Measurements from ENCODE around the gene NLRC3. TPM values are rescaled to one million over a fixed set of nuclear protein-coding genes. Genes with fewer than 3 reads are reported as not detected.
"Not testable (repeated sequence)": the region's sequence is repeated elsewhere in the genome, so short reads cannot be mapped to it uniquely, and the experiment has no call there.

Gene NLRC3, protein sequence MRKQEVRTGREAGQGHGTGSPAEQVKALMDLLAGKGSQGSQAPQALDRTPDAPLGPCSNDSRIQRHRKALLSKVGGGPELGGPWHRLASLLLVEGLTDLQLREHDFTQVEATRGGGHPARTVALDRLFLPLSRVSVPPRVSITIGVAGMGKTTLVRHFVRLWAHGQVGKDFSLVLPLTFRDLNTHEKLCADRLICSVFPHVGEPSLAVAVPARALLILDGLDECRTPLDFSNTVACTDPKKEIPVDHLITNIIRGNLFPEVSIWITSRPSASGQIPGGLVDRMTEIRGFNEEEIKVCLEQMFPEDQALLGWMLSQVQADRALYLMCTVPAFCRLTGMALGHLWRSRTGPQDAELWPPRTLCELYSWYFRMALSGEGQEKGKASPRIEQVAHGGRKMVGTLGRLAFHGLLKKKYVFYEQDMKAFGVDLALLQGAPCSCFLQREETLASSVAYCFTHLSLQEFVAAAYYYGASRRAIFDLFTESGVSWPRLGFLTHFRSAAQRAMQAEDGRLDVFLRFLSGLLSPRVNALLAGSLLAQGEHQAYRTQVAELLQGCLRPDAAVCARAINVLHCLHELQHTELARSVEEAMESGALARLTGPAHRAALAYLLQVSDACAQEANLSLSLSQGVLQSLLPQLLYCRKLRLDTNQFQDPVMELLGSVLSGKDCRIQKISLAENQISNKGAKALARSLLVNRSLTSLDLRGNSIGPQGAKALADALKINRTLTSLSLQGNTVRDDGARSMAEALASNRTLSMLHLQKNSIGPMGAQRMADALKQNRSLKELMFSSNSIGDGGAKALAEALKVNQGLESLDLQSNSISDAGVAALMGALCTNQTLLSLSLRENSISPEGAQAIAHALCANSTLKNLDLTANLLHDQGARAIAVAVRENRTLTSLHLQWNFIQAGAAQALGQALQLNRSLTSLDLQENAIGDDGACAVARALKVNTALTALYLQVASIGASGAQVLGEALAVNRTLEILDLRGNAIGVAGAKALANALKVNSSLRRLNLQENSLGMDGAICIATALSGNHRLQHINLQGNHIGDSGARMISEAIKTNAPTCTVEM
- total RNA-seq = 1.0 TPM
- long read RNA-seq = 0 reads

GRCh38 chr16:3577302-3577752, at the start of gene NLRC3:
Gene NLRC3 (minus strand): TSS chr16:3577403. CDS start chr16:3565036, 12,367 bp downstream.
- DNase-seq (ENCODE audit: missing footprints) (no peak), ATAC-seq (no peak)
- intact Hi-C loops (cut with DNase I) = no loop called here

- ATAC-seq = no peak
- intact Hi-C loops (cut with DNase I) = no loop called here
Observed at GRCh38 chr16:3625911-3626732, 48.9 kb upstream of the NLRC3 start.

GRCh38 chr16:3625331-3625730, 48.1 kb upstream of the NLRC3 start:
- intact Hi-C loops (cut with DNase I) = no loop called here
- ATAC-seq (no peak), DNase-seq (ENCODE audit: missing footprints) (no peak)

More at GRCh38 chr16:3625911-3626732, 48.9 kb upstream of the NLRC3 start:
- DNase-seq (ENCODE audit: missing footprints) = no peak

- no peak for ATAC-seq
- intact Hi-C loops (cut with DNase I) = no loop called here
- DNase-seq (ENCODE audit: missing footprints) = no peak
Observed at GRCh38 chr16:3623642-3624041, 46.4 kb upstream of the NLRC3 start.

- intact Hi-C loops (cut with DNase I) = no loop called here
Observed at GRCh38 chr16:3618769-3619141, 41.6 kb upstream of the NLRC3 start.

DNA sequence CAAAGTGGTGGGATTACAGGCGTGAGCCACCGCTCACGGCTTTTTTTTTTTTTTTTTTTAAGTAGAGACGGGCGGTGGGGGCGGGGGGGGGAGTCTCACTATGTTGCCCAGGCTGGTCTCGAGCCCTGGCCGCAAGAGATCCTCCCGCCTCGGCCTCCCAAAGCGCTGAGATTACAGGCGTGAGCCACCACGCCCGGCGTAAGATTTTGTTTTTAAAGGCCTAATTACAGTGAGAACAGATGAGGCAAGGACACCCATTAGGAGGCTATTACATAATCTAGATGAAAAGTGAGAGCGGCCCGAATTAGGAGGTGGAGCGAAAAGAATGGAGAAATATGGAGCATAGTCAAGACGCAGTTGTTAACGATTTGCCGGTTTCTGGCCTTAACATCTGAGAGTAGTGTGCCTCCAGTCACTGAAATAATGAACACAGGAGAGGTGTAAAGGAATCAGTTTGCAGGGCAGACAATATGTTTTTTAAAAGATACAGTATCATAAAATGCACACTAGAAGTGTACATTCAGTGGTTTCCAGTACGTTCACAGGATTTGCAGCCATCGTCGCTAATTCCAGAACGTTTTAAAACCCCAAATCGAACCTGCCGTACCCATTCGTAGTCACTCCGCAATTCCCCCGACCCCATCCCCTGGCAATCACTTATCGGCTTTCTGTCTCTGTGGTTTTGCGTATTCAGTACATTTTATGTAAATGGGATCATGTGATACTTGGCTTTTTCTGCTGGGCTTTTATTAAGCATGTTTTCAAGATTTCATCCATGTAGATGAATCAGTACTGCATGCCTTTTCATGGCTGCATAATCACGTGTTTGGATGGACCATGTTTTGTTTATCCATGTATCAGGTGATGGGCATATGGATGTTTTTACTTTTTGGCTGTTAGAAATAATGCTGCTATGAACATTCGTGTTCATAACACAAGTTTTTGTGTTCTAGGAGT, 35.6 kb upstream of the NLRC3 start:
- intact Hi-C loops (cut with DNase I) = no loop called here
- no peak for DNase-seq (ENCODE audit: missing footprints)
- no peak for ATAC-seq

More at GRCh38 chr16:3618769-3619141, 41.6 kb upstream of the NLRC3 start:
- ATAC-seq (no peak), DNase-seq (ENCODE audit: missing footprints) (no peak)

DNA sequence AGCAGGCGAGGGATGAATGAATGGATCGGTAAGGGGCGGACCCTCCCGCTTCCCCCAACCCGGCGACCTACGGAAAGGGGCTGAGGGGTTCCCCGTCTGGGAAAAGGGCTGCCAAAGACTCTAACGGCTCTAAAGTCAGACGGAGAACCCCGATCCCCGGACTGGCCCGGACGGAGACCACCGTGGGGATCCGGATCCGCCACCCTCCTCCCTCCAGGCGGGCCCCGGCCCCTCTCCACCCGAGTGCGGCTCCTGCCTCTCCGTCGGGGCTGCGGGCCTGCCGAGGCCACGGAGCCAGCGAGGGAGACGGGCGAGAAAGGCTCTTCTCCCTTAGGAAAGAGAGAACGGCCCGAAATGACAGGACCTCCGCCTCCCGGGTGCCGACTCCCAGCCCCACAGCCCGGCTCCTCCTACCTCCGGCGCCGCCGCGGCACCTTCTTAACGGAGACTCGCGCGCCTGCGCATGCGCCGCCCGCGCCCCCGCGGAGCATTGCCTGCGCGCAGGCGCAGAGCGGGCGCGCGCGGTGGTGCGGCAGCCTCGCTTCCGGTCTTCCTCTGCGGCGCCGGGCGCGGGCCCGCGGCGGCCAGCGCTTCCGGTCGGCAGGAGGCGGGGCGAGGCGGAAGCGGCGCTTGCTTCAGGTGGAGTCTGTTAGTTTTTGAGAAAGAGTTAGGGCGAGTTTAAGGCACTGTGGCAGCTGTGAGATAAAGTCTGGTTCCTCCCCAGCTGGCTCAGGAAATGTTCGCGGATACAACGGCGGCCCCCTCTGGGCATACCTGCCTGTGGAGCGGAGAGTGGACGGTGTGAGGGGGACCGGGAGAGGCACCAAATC, 34.2 kb upstream of the NLRC3 start, which contains the start of gene SLX4:
Gene SLX4 (minus strand): TSS at position 461 of the 830 bp plus-strand sequence. CDS start 2,642 bp downstream, outside the sequence.
- ATAC-seq = peak; percentile 98
- peak; percentile 96 for DNase-seq (ENCODE audit: missing footprints)
- intact Hi-C loops (cut with DNase I) = loop anchor here (1.0 kb wide), 1 partner anchor 84 kb away; no protein-coding TSS in a partner anchor

DNA sequence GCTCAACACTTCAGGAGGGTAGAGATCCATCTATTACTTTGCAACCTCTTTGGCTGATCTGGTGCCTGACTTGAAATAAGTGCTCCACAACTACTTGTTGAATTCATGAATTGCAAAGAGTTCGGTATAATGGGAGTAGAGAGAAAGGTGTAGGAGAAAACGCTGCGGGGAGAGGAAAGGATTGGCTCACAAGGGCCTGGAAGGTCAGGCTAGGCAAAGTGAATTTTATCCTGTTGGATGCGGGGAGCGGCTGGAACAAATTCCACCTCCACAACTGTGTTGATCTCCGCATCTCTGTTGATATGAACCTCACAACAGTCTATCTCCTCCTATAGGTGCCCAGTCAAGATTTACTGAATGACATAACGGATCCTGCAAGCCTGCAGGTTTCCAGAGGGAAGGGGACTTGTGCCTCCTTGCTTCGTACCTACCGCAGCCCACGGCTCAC, 33.5 kb upstream of the NLRC3 start:
- ATAC-seq (no peak), DNase-seq (ENCODE audit: missing footprints) (no peak)
- intact Hi-C loops (cut with DNase I) = loop anchor here (1.0 kb wide), 1 partner anchor 83 kb away; no protein-coding TSS in a partner anchor

DNA sequence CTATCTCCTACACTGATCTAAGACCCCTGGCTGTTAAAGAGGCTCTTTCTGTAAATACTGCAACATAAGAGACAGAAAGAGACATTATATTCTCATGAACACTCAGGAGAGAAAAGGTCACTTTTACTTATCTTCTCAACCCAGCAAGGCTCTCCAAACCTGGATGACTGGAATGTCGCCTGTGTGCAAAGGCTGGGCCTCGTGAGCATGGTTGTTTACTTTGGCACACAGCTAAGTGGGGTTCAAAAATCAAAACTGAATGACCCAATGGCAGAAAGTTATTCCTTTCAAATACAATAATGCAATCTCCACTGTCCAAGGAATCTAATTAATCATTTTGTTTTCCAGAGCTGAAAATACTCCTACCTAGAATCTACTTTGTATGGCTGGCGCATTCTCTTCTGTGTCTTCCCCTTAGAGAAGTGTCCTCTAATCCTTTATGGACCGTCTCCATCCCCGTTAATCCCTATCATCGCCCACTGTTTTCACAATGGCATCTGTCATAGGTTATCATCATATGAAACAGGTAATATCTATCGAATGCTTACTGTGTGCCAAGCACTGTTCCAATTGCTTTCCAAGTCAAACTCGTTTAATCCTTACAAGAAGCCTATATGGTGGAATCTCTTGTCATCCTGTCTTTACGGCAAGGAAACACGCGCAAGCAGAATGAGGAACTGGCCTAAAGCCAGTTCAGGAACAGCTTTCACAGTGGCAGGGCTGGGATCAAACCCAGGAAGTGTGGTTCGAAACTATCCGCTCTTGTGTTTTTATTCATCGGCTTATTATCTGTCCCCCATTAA, 32.9 kb upstream of the NLRC3 start:
- DNase-seq (ENCODE audit: missing footprints) (no peak), ATAC-seq (no peak)
- intact Hi-C loops (cut with DNase I) = no loop called here

DNA sequence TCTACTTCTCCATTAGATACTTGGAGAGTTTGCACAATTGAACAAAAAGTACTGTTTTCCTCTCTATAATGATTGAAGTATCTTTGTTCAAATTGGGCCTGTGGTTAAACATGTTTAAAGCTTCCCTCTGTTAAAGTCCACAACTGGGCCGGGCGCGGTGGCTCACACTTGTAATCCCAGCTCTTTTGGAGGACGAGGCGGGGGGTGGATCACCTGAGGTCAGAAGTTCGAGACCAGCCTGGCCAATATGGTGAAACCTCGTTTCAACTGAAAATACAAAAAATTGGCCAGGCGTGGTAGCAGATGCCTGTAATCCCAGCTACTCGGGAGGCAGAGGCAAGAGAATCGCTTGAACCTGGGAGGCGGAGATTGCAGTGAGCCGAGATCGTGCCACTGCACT, 31.8 kb upstream of the NLRC3 start:
- intact Hi-C loops (cut with DNase I); ATAC-seq; DNase-seq (ENCODE audit: missing footprints): not testable (repeated sequence)

DNA sequence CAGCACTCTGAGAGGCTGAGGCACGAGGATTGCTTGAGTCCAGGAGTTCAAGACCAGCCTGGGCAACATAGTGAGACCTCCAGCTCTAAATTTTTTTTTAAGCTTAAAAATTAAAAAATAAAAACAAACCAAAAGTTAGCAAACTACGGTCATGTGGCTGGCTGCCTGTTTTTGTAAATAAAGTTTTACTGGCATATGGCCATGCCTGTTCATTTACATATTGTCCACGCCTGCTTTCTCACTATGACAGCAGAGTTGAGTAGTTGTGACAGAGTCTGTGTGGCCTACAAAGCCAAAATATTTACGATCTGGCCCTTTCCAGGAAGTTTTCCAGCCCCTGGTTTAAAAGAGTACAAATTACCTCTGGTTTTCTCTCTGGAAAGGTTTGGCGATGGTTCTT, 30.9 kb upstream of the NLRC3 start:
- intact Hi-C loops (cut with DNase I) = no loop called here
- ATAC-seq = no peak
- no peak for DNase-seq (ENCODE audit: missing footprints)

- DNase-seq (ENCODE audit: missing footprints) (no peak), ATAC-seq (no peak)
- intact Hi-C loops (cut with DNase I) = no loop called here
Observed at GRCh38 chr16:3607634-3608033, 30.4 kb upstream of the NLRC3 start.

GRCh38 chr16:3607161-3607560, 30.0 kb upstream of the NLRC3 start:
- DNase-seq (ENCODE audit: missing footprints) (no peak), ATAC-seq (no peak)
- intact Hi-C loops (cut with DNase I) = no loop called here

- DNase-seq (ENCODE audit: missing footprints) (no peak), ATAC-seq (no peak)
- intact Hi-C loops (cut with DNase I) = no loop called here
Observed at GRCh38 chr16:3606441-3606840, 29.2 kb upstream of the NLRC3 start.

DNA sequence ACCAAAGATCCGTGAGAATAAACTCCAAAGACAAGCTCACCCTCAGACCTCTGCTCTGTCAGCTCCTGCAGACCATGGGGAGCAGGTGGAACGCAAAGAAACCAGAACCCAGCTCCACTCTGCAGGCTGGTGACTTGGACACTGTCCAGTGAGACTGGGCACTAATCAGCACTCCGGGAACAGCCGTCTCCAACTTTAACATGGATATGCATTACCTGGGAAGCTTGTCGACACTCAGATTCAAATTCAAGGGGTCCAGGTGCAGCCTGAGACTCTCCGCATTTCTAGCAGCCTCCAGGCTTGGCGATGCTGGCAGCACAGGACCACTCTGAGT, 25.1 kb upstream of the NLRC3 start:
- DNase-seq (ENCODE audit: missing footprints) = no peak
- ATAC-seq = peak; percentile 23
- intact Hi-C loops (cut with DNase I) = no loop called here

All from Right ventricle myocardium inferior (tissue), 1 donor.